Measurements from ENCODE around the gene BNIP2.

GRCh38 chr15:59699810-59700431 is 10.8 kb upstream of the BNIP2 start:
- TF ChIP-seq POLR2AphosphoS5 (IDR thresholded peaks at IDR 0.05; ENCODE audit: low read depth, low read length) = no peak
- TF ChIP-seq SPI1 (IDR thresholded peaks at IDR 0.05; ENCODE audit: low read depth, low read length) = no peak

Measured in GM12891 (cell line).